GM21576 (cell line): ENCODE measurements around the gene LRP4.
"Not testable (repeated sequence)": the region's sequence is repeated elsewhere in the genome, so short reads cannot be mapped to it uniquely, and the experiment has no call there.

Source experiments
- ATAC-seq: cut with Tn5 transposase; IDR thresholded peaks from one replicate; pipeline ENCODE4 v1.9.1; 2021; ENCODE audit warnings: mild to moderate bottlenecking, moderate library complexity; ENCODE audit not compliant: unreplicated experiment

The LRP4 gene, protein sequence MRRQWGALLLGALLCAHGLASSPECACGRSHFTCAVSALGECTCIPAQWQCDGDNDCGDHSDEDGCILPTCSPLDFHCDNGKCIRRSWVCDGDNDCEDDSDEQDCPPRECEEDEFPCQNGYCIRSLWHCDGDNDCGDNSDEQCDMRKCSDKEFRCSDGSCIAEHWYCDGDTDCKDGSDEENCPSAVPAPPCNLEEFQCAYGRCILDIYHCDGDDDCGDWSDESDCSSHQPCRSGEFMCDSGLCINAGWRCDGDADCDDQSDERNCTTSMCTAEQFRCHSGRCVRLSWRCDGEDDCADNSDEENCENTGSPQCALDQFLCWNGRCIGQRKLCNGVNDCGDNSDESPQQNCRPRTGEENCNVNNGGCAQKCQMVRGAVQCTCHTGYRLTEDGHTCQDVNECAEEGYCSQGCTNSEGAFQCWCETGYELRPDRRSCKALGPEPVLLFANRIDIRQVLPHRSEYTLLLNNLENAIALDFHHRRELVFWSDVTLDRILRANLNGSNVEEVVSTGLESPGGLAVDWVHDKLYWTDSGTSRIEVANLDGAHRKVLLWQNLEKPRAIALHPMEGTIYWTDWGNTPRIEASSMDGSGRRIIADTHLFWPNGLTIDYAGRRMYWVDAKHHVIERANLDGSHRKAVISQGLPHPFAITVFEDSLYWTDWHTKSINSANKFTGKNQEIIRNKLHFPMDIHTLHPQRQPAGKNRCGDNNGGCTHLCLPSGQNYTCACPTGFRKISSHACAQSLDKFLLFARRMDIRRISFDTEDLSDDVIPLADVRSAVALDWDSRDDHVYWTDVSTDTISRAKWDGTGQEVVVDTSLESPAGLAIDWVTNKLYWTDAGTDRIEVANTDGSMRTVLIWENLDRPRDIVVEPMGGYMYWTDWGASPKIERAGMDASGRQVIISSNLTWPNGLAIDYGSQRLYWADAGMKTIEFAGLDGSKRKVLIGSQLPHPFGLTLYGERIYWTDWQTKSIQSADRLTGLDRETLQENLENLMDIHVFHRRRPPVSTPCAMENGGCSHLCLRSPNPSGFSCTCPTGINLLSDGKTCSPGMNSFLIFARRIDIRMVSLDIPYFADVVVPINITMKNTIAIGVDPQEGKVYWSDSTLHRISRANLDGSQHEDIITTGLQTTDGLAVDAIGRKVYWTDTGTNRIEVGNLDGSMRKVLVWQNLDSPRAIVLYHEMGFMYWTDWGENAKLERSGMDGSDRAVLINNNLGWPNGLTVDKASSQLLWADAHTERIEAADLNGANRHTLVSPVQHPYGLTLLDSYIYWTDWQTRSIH (N-terminal part only)

DNA sequence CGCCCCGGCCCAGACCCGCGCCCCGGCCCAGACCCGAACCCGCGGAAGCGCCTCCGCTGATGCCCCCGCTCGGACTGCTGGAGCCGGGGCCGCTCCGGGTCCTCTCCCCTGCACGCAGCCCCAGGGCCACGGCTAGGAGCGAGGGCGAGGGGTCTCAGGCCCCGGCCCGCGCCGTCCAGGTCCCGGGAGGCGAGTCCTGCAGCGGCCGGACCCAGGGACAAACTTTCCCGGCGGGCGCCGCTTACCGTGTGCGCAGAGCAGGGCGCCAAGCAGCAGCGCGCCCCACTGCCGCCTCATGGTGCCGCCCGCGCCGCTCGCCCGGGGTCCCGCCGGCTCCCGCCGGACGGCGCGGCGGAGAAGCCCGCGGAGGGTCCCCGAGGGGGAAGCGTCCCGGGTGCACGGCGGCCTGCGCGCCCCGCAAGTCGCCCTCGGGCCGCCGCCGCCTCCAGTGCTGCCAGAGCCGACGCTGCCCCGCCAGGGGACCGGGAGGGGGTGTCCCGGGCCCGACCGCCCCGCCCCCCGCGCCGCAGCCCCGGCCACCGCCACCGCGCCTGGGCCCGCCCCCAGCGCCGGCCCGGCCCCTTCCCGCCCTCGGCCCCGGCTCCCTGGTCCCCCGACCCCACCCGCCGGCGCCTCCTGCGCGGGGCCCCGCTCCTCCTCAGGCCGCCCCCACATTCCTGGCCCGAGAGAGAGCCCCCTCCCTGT lies at the start of gene LRP4:
LRP4 (minus strand) TSS at position 468 of the 705 bp plus-strand sequence; CDS start at position 297, 171 bp downstream.
- peak; percentile 48 for ATAC-seq

DNA sequence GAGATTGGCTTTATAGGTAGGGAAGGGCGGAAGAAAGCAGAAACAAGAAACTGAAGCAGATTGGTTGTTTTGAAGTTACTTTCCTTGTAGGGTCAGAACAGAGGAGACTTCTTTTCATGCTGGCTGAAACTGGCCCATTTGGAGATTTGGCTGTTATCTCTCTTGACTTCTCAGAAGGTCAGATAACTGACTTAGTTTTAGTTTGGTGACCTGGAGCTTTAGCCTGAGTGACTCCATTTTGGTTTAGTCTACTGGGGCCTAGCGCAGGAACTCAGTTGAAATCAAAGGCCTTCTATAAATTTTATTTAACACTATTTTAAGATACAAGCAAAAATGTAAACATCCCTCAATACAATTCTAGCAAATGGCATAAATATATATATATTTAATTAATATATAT lies 49.6 kb upstream of the LRP4 start:
- ATAC-seq = no peak

DNA sequence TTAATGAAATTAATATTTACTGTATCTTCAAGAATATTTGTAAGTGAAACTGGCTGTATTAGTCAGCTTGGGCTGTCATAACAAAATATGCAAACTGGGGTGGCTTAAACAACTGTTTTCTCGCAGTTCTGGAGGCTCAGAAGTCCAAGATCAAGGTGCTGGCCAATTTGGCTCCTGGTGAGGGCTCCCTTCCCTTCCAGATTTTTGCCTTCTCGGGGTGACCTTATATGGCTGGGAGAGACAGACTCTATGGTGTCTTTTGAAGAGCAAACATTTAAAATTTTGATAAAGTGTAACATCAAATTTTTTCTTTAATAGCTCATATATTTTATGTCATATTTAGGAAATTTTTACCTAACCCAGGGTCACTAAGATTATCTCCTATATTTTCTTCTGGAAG lies 48.4 kb upstream of the LRP4 start:
- no peak for ATAC-seq

DNA sequence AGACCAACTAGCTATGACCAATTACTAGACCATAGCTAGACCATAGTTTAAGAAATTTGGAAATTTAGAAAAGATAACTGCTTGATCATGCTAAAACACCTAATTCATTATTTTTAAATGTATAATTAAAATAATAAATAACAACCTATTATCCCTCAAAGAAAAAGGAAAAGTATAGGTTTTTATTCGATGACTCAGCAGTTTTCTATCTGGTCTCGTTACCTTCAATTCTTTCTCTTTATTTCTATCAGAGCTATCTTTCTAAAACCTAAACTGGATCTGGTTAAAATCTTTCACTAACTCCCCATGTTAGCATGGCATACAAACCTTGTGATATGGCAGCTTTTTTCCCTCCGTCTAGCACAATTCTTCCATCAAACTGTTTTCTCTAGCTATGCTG lies 45.5 kb upstream of the LRP4 start:
- ATAC-seq = no peak

DNA sequence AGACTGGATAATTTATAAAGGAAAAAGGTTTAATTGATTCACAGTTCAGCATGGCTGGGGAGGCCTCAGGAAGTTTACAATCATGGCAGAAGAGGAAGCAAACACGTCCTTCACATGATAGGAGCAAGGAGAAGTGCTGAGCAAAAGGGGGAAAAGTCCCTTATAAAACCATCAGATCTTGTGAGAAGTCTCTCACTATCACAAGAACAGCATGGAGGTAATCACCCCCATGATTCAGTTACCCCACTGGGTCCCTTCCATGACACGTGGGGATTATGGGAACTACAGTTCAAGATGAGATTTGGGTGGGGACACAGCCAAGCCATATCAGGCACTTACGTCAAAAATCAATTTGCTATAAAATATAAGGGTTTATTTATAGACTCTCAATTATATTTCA lies 43.5 kb upstream of the LRP4 start:
- ATAC-seq = not testable (repeated sequence)

DNA sequence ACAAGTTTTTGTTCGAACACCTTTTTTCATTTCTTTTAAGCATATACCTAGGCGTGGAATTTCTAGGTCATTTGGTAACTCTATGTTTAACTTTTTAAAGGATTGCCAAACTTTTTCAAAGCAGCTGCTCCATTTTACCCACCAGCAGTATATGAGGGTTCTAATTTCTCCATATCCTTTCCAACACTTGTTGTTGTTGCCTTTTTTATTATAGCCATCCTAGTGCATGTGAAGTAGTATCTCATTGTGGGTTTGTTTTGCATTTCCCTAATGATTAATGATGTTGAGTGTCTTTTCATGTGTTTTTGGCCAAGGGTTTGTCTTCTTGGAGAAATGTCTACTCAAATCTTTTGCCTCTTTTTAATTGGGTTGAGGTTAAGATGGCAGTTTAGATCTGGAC lies 42.7 kb upstream of the LRP4 start:
- ATAC-seq = no peak

DNA sequence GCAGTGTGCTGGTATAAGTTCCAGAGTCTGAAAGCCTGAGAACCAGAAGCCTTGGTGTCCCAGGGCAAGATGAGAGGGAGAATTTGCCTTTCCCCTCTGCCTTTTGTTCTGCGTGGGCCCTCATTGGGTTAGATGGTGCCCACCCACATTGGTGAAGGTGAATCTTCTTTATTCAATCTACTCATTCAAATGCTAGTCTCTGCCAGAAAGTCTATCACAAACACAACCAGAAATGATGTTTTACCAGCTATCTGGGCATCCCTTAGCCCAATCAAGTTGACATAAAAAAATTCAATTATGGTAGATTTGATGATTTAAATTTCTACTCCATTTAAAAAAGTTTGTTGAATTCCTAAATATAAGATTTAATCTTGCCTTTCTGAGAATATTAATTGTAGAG lies 40.4 kb upstream of the LRP4 start:
- no peak for ATAC-seq

DNA sequence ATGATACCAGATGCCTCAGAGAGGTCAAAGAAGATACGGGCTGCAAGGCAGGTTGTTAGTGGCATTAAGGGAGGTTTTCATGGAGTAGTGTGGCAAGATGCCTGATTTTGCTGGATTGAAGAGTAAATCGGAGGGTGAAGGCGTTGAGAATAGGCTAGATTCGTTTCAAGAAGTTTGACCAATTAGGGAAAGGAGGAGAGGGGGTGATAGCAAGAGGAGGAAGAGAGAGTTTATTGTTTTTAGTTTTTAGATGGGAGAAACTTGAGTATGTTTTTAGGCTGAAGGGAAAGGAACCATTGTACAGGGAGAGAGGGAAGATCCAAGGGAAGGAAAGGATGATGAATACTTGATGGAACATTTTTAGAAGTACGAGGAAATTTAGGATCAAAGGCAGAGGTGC lies 34.7 kb upstream of the LRP4 start:
- ATAC-seq = no peak

DNA sequence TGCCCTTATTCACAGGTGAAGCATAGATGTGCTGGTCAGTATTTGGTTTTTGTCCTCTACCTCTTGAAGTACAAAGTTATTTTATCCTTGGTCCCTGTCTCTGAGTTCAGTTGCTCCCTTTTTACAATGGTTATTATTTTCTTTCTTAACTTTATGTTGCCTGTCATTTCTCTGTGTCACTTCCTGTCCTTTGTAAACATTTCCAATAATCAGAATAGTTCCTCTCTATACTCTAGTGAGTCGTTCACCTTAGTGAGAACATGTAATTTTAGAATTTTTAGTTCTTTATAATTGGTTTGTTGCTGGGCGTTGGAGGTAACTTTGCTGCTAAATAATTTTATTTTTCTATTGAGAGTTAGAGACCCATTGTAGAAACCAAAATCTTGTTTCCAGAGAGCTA lies 34.2 kb upstream of the LRP4 start:
- no peak for ATAC-seq

DNA sequence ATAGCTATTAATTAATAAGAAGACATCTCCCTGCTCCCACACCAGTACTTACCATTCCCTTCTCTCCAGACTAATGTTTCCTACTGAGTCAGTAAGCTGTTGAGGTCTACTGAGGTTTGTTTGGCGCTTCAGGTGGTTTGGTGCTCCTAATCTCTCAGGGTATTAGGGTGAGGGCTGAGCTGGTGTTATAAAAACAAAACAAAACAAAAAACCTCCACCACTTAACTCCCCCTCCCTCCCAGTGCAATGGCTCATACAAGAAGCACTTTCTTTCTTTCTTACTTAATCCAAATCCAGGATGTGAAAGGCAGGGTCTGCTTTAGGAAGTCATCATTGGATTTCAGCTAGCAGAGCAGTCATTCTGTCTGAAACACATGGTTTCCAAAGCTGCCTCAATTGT lies 33.5 kb upstream of the LRP4 start:
- no peak for ATAC-seq

DNA sequence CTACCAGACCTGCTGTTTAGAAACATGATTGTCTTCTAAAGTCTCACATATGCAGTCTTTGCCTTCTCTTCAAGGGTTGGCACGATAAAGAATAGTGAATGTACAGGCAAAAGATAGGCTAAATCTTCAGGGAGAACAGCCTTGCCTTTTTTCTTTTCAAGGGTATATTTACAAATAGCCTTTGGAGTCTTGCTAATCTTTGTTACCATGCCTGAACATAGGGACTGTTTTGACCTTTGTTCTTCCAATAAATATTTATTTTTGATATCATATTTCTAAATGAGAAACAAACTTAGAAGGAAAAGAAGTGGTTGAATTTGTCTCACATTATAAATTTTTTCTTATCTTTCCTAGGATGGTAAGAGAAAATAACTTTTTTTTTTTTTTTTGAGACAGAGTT lies 30.9 kb upstream of the LRP4 start:
- no peak for ATAC-seq

DNA sequence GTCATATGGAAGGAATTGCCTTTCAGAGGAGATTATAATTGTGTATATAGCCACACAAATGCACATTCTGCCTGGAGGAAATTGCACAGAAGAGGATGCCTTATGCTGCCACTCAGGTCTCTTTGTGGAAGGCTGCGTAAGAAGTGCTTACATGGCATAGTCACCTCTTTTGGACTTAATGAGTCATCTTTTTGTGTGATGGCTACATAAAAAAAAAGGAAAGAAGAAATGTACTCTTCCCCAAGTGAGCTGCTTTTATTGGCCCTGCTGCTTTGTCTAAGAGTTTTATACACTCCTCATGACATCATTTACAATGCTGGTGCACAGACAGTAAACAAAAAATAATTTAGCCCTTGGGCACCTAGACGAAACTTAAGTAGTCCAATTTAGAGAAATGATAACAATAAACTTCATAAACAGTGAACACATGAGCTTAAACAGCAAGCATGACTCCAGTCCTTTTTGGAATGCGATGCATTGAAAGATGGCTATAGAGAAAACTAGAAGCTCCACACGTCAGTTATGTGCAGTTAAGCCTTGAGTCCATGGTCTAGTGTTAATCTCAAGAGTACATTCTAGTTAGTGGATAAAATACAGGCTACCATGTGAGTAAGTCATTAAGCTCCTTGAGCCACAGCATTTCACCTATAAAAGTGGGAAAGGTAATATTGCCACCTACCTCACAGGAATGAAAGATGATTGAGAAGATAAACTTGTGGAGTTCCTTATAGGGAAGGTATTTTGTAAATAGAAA lies 30.2 kb upstream of the LRP4 start:
- ATAC-seq = no peak

DNA sequence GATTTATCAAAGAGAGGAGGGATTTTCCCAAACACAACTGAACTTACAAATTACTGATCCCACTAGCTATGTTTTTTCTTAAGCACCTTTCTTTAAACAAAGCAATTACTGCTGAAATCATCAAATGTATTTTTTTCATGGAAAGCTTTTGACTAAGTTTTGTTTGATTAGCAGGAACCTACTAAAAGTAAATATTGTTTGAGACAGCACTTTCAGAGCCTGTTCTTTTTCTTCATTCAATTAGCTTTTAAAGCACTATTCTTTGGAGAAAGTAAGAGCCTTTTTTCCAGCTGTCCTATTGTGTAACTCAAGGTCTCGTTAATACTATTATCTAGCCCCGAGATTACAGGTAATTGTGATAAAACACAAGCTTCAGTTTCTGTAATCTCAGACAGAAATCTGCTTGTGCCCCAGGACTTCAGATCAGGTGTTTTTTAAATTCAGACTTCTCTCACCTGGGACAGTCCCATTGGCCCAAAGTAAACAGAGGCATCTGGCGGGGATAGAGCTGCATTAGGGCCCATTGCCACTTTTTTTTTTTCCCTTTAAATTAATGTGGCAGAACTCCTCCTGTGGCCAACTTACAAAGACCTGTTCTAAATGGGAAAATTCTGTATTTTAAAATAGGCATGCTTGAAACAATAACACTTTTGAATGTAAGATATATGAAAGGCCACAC lies 29.2 kb upstream of the LRP4 start:
- no peak for ATAC-seq

DNA sequence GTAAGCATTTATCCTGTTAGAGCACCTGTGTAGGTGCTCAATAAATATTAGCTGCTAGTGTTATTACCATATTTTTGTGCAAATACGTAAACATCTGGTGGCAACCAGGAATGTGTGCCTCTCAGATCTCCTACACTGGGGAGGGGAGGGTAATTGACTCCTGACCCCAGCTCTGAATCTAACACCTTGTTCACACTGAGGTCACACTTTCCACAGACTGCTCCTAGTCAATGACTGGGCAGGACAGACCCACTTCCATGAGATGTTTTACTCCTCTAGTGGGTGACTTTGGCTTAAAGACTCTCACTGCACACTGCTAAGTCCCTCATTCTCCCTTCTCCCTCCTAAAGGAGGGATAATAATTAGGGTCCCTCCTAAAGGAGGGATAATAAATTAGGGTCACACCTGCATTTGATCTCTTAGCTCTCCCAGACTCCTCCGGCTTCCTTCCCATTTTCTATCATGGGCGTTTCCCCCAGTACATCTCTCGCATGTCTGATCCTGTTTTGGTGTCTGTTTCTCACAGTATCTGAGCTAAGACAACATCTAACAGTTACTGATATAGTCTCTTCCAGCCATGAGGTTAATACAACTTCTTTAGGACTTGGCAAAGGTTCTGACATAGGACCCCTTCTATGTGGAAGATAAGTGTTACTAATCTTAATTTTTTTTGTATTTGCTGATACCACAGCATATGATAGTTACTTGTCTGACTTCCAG lies 26.2 kb upstream of the LRP4 start:
- no peak for ATAC-seq

DNA sequence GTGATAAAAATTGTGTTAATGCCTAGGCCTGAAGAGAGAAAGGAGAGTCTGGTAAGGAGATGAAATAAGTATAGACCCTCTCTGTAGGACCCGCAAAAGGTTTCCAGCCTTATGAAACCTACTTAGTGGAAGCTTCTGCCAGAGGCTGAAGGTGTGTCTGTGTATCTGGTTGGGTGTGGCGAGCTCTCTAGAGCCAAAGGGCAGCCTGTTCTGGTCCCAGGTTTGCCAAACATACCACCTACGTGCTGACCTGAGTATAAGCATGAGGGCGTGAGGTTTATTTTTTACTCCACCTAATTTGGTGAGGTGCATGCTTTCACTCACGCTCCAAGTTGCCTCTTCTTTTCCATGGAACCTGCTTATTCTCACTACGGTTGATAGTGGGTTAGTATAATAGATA lies 23.8 kb upstream of the LRP4 start:
- ATAC-seq = no peak

DNA sequence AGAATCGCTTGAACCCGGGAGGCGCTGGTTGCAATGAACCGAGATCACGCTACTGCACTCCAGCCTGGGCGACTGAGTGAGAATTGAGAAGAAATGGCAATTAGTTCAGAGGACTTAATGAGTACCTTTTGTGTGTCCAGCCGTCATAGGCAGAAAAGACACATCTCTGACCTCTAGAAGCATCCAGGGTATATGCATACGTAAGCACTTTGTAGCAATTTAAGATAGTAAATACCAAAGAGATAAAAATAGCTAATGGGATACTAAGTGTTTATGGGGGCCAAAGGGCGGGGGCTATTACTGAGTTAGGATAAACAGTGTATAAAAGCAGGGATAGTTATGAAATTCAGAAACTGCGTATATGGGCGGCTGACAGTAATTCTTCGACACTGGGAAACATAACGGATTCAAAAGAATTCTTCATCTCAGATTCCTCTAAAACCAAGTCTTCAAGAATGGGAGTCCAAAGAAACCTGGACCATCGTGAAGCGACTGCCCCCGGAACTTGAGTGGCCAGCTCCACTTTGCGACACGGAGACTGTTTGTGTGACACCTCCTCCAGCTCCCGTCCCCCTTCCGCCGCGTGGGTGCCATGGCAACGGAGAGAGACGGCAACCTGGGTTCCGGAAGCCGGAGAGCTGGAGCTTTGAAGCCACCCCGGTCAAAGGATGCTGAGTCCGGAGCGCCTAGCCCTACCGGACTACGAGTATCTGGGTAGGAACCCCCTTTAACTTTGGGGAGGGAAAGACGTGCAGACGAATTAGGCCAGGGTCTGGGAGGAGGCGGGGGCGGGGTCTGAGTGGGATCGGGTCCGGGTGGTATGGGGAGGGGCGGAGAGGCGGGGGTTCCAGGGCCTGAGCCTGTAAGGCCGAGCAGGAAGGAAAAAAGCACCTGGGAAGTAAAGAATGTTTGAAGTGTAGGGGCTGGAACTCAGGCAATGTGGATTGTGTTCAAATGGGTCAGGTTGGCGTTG lies 18.1 kb upstream of the LRP4 start, which contains the start of gene CSTPP1:
CSTPP1 (plus strand) TSS at position 624 of the 973 bp plus-strand sequence; CDS start at position 669, 45 bp downstream.
- ATAC-seq = peak; percentile 93

DNA sequence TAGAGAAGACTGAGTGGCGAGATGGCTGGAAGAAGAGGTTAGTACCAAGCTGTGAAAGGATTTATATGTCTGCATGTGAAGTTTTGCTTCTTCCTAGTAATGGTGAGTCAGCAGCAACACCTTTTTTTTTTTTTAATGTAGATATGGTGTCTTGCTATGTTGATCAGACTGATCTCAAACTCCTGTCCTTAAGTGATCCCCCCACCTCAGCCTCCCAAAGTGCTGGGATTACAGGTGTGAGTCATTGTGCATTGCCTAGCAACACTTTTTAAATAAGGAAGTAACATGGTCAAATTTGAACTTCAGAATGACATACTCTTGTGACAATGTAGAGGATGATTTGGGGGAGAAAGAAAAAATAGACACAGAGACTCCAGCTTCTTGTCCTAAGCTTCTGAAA lies 11.7 kb upstream of the LRP4 start:
- ATAC-seq = no peak
